WTC11 (cell line): Measurements from ENCODE around the gene TIAM2. TPM values are rescaled to one million over a fixed set of nuclear protein-coding genes. Genes with fewer than 3 reads are reported as not detected.

Experiments
- ATAC-seq: fragments of 200-7000 bp; cut with Tn5 transposase; 2 replicates; pipeline ENCODE4 v1.10.0; 2021; ENCODE audit warnings: mild to moderate bottlenecking, moderate library complexity
- CTCF ChIA-PET: fragments of 300-600 bp; sonication (Branson Sonifier 250); formaldehyde crosslinking; loops from one replicate; lab custom pipeline; 2021; ENCODE audit warnings: antibody characterized with exemption; lab: Charles Lee
- POLR2A ChIA-PET: fragments of 350-600 bp; sonication (Branson Sonifier 250); formaldehyde crosslinking; loops from one replicate; lab custom pipeline; 2021; ENCODE audit warnings: antibody characterized with exemption; lab: Charles Lee
- DNase-seq: peaks from one replicate; pipeline ENCODE4 v3.0.0; 2021; ENCODE audit warnings: low spot score
- H3K27ac Mint-ChIP-seq: 2 replicates; pipeline ENCODE4 v1.8.0; 2021; ENCODE audit warnings: mixed read lengths
- H3K27me3 Mint-ChIP-seq: 2 replicates; pipeline ENCODE4 v1.8.0; 2021; ENCODE audit warnings: low read depth, mild to moderate bottlenecking, moderate library complexity, mixed read lengths
- H3K36me3 Mint-ChIP-seq: 2 replicates; pipeline ENCODE4 v1.8.0; 2021; ENCODE audit warnings: mixed read lengths
- H3K4me1 Mint-ChIP-seq: 2 replicates; pipeline ENCODE4 v1.8.0; 2022; ENCODE audit warnings: mixed read lengths
- H3K4me3 Mint-ChIP-seq: 2 replicates; pipeline ENCODE4 v1.8.0; 2021; ENCODE audit warnings: mild to moderate bottlenecking, moderate library complexity, mixed read lengths
- H3K9me3 Mint-ChIP-seq: 2 replicates; pipeline ENCODE4 v1.8.0; 2021; ENCODE audit warnings: mixed read lengths
- AFF4 ChIP-seq: sonication (generic); formaldehyde crosslinking; IDR thresholded peaks from 2 replicates; pipeline ENCODE4 v1.8.1; 2023; ENCODE audit warnings: mild to moderate bottlenecking, missing genetic modification reagents, borderline replicate concordance
- AR ChIP-seq: fragments of 250-450 bp; sonication (Bioruptor Pico); IDR thresholded peaks from 2 replicates; pipeline ENCODE4 v1.9.0; 2021; ENCODE audit warnings: mild to moderate bottlenecking
- ARID4B ChIP-seq: sonication (generic); formaldehyde crosslinking; IDR thresholded peaks from 2 replicates; pipeline ENCODE4 v1.8.0; 2023; ENCODE audit warnings: missing genetic modification reagents, mild to moderate bottlenecking, borderline replicate concordance
- EMX1 ChIP-seq: fragments of 250-450 bp; sonication (Bioruptor Pico); IDR thresholded peaks from 2 replicates; pipeline ENCODE4 v1.8.0; 2021; ENCODE audit warnings: mild to moderate bottlenecking
- ETV6 ChIP-seq: sonication (generic); formaldehyde crosslinking; IDR thresholded peaks from 2 replicates; pipeline ENCODE4 v1.8.1; 2022; ENCODE audit warnings: mild to moderate bottlenecking, missing genetic modification reagents
- HMGA2 ChIP-seq: fragments of 250-450 bp; sonication (Bioruptor Pico); IDR thresholded peaks from 2 replicates; pipeline ENCODE4 v1.4.0; 2021; ENCODE audit warnings: mild to moderate bottlenecking, moderate library complexity
- HMGXB4 ChIP-seq: sonication (generic); formaldehyde crosslinking; IDR thresholded peaks from 2 replicates; pipeline ENCODE4 v1.8.1; 2023; ENCODE audit warnings: mild to moderate bottlenecking, moderate library complexity, missing genetic modification reagents
- NFATC4 ChIP-seq: fragments of 250-450 bp; sonication (Bioruptor Pico); IDR thresholded peaks from 2 replicates; pipeline ENCODE4 v1.9.0; 2021; ENCODE audit warnings: mild to moderate bottlenecking
- NR3C1 ChIP-seq: sonication (generic); formaldehyde crosslinking; conservative IDR thresholded peaks from 2 replicates; pipeline ENCODE4 v1.8.1; 2023; ENCODE audit warnings: low read depth, mild to moderate bottlenecking, missing genetic modification reagents
- PREB ChIP-seq: sonication (generic); formaldehyde crosslinking; IDR thresholded peaks from 2 replicates; pipeline ENCODE4 v1.8.1; 2022; ENCODE audit warnings: mild to moderate bottlenecking, missing genetic modification reagents, moderate library complexity, borderline replicate concordance
- RELA ChIP-seq: sonication (generic); formaldehyde crosslinking; IDR thresholded peaks from 2 replicates; pipeline ENCODE4 v1.8.1; 2022; ENCODE audit warnings: missing genetic modification reagents, mild to moderate bottlenecking, borderline replicate concordance
- SMAD3 ChIP-seq: sonication (generic); formaldehyde crosslinking; IDR thresholded peaks from 2 replicates; pipeline ENCODE4 v1.8.0; 2022; ENCODE audit warnings: missing genetic modification reagents, mild to moderate bottlenecking, borderline replicate concordance
- TCF7 ChIP-seq: sonication (generic); formaldehyde crosslinking; IDR thresholded peaks from 2 replicates; pipeline ENCODE4 v1.8.0; 2022; ENCODE audit warnings: mild to moderate bottlenecking, low read depth, missing genetic modification reagents, moderate library complexity
- ZNF121 ChIP-seq: sonication (generic); formaldehyde crosslinking; IDR thresholded peaks from 2 replicates; pipeline ENCODE4 v1.8.0; 2023; ENCODE audit warnings: missing genetic modification reagents
- ZNF138 ChIP-seq: sonication (generic); formaldehyde crosslinking; conservative IDR thresholded peaks from 2 replicates; pipeline ENCODE4 v1.8.1; 2022; ENCODE audit warnings: mild to moderate bottlenecking, moderate library complexity, missing genetic modification reagents
- ZNF219 ChIP-seq: sonication (generic); formaldehyde crosslinking; IDR thresholded peaks from 2 replicates; pipeline ENCODE4 v1.8.0; 2023; ENCODE audit warnings: missing genetic modification reagents, mild to moderate bottlenecking, borderline replicate concordance
- ZNF317 ChIP-seq: sonication (generic); formaldehyde crosslinking; IDR thresholded peaks from 2 replicates; pipeline ENCODE4 v1.8.1; 2023; ENCODE audit warnings: low read depth, mild to moderate bottlenecking, moderate library complexity, missing genetic modification reagents, borderline replicate concordance
- ZNF416 ChIP-seq: fragments of 250-450 bp; sonication (Bioruptor Pico); IDR thresholded peaks from 2 replicates; pipeline ENCODE4 v1.9.0; 2021; ENCODE audit warnings: mild to moderate bottlenecking, inconsistent platforms
- ZNF425 ChIP-seq: fragments of 250-450 bp; sonication (Bioruptor Pico); conservative IDR thresholded peaks from 2 replicates; pipeline ENCODE4 v1.9.0; 2021; ENCODE audit warnings: mild to moderate bottlenecking
- total RNA-seq: library from RNA; stranded (reverse); gene quantifications from 3 replicates; pipeline ENCODE4 v1.2.3, GENCODE V29; 2021

Gene TIAM2
- total RNA-seq, 1 experiment from 2014 or later = 15.1 TPM

- TF ChIP-seq ARID4B (CRISPR knock-in tag) (no peak), ZNF416 (CRISPR knock-in tag) (no peak), ETV6 (CRISPR knock-in tag) (no peak), AR (CRISPR knock-in tag) (no peak), RELA (CRISPR knock-in tag) (no peak), HMGXB4 (CRISPR knock-in tag) (no peak), PREB (CRISPR knock-in tag) (no peak), HMGA2 (CRISPR knock-in tag) (no peak), EMX1 (CRISPR knock-in tag) (no peak), SMAD3 (CRISPR knock-in tag) (no peak), ZNF317 (no peak), ZNF121 (no peak), ZNF138 (CRISPR knock-in tag) (no peak), TCF7 (no peak), ZNF219 (no peak)
These were observed 218.7 kb downstream of the TIAM2 start (continued) for GRCh38 chr6:155213611-155214372.

GRCh38 chr6:155215906-155216305 is 220.8 kb downstream of the TIAM2 start:
- ChIA-PET CTCF (interaction anchor here (1.0 to 1.5 kb wide), 4 partner anchors 8 to 64 kb away, joined by 3 to 5 read pairs (median 4); no protein-coding TSS in a partner anchor), POLR2A (no interaction called here)
- no peak overlapping the region for H3K27ac Mint-ChIP-seq
- ATAC-seq = no peak
- H3K4me1 Mint-ChIP-seq = peaks cover 15% of the 10 kb centered on the region
- no peaks in the 10 kb centered on the region for H3K27me3 Mint-ChIP-seq
- no peak for DNase-seq
- peaks cover 16% of the 10 kb centered on the region for H3K36me3 Mint-ChIP-seq
- peaks cover 11% of the 10 kb centered on the region for H3K9me3 Mint-ChIP-seq
- no peak overlapping the region for H3K4me3 Mint-ChIP-seq
- TF ChIP-seq AFF4 (CRISPR knock-in tag) (no peak), ZNF138 (CRISPR knock-in tag) (no peak), NFATC4 (CRISPR knock-in tag) (no peak), ZNF425 (CRISPR knock-in tag) (no peak), NR3C1 (CRISPR knock-in tag) (no peak)
